Measurements from ENCODE around the gene LRRC75B. TPM values are rescaled to one million over a fixed set of nuclear protein-coding genes. Genes with fewer than 3 reads are reported as not detected.

The LRRC75B gene
- total RNA-seq (2011; cell fraction: chromatin; rRNA removed; ENCODE audit: low replicate concordance): 1.9 and 6.9 TPM in 2 replicates
- total RNA-seq (2011; cell fraction: nucleolus; rRNA removed): 5.9 and 6.5 TPM in 2 replicates
- total RNA-seq (2011; cell fraction: nucleoplasm; rRNA removed): 3.1 and 5.1 TPM in 2 replicates
- 1.8 and 1.9 TPM in 2 replicates for total RNA-seq (2014; rRNA removed)
- 0.29 and 0.44 TPM in 2 replicates for total RNA-seq (2014; rRNA removed; fragmentation: Illumina TruSeq; extraction: Trizol)
- 0.45 and 0.51 TPM in 2 replicates for total RNA-seq (2015; rRNA removed; fragmentation: Illumina TruSeq; extraction: Trizol)
- total RNA-seq (2021): 1.1 and 1.4 TPM in 2 replicates
- polyA plus RNA-seq (2011; rRNA removed): 2.2 and 2.8 TPM in 2 replicates
- 3.5 and 4.5 TPM in 2 replicates for polyA plus RNA-seq (2011; cell fraction: cytosol; rRNA removed)
- 16.6 and 22.0 TPM in 2 replicates for polyA plus RNA-seq (2011; cell fraction: nucleus; rRNA removed)
- 0.92 and 3.8 TPM in 2 replicates for polyA plus RNA-seq (2012)
- 0.62 and 0.84 TPM in 2 replicates for polyA plus RNA-seq (2014; fragmentation: Illumina TruSeq; extraction: Trizol)
- under 1 TPM in 1 of 2 experiments, not detected in 1; 0.10 TPM for polyA plus RNA-seq (2014; fragmentation: Nextera tagmentation; extraction: Ambion mirVana)
- 1.7 and 2.8 TPM in 2 replicates for polyA plus RNA-seq (2014; rRNA removed)
- 0.35 and 0.42 TPM in 2 replicates for polyA minus RNA-seq (2011; rRNA and poly(A)+ RNA removed)
- 0.48 and 0.73 TPM in 2 replicates for polyA minus RNA-seq (2011; cell fraction: cytosol; rRNA and poly(A)+ RNA removed)
- polyA minus RNA-seq (2011; cell fraction: nucleus; rRNA and poly(A)+ RNA removed): 1.3 TPM in 2 replicates
- Bru-seq, nascent RNA: percentile 42 among the genes with signal in this experiment
- percentile 32 among the genes with signal in this experiment for BruChase-seq, experiment 1, labeled RNA remaining after a 2-hour chase
- percentile 28 among the genes with signal in this experiment for BruChase-seq, experiment 2, labeled RNA remaining after a 6-hour chase
- long read RNA-seq, experiment 1, partial matches to known transcripts: 1 of 4 reads
- long read RNA-seq, experiment 1, other reads (novel, unspliced or antisense): 1 of 4 reads
- long read RNA-seq, experiment 2, partial matches to known transcripts: 0 of 2 reads
- long read RNA-seq, experiment 2, other reads (novel, unspliced or antisense): 0 of 2 reads
- long read RNA-seq, experiment 3: 0 reads

- ChIA-PET CTCF (ENCODE audit: low intra/inter-chr PET ratio) (no interaction called here), POLR2A (interaction anchor here (1.0 to 1.8 kb wide), 2 partner anchors 10 to 11 kb away, joined by 3 to 4 read pairs; partner anchors contain the start of gene GGT1)
- ATAC-seq (peak; percentile 95), FAIRE-seq (peak; percentile 29), DNase-seq (ENCODE audit: extremely low read depth in 1 of 4, low spot score in 3 of 4) (peak; percentile 70 to 82 (median 80))
- Histone ChIP-seq H3K36me3 (ENCODE audit: control insufficient read depth, insufficient read depth, low read length) (no peaks in the 10 kb centered on the region), H3K79me2 (ENCODE audit: control insufficient read depth, insufficient read depth, low read length) (no peaks in the 10 kb centered on the region), H3K9me1 (ENCODE audit: control insufficient read depth, insufficient read depth, low read length) (no peaks in the 10 kb centered on the region), H3K4me3 (peak within 1 kb of the TSS; percentile 44), H3K4me1 (replicated peaks in 1 of 2; ENCODE audit: control insufficient read depth in 2 of 2, insufficient read depth in 2 of 2, low read length in 2 of 2) (peaks cover 0 to 22% of the 10 kb centered on the region in 2 experiments; a peak in 2 of 5 replicates), H3K4me2 (ENCODE audit: insufficient read depth, low read length) (peak within 1 kb of the TSS; percentile 66), H2AFZ (ENCODE audit: low read depth, low read length) (peak within 1 kb of the TSS; percentile 72; the same call in 1 of the 2 replicates), H3K9ac (ENCODE audit: insufficient read depth in 1 of 2, low read depth in 2 of 2, low read length in 2 of 2) (peak within 1 kb of the TSS; percentile 49 to 89; a peak in 3 of 4 replicates), H4K20me1 (replicated peaks; ENCODE audit: control insufficient read depth, insufficient read depth, low read length) (no peaks in the 10 kb centered on the region), H3K27ac (ENCODE audit: extremely low read depth, low read depth, low read length) (peak within 1 kb of the TSS; percentile 48; the same call in 1 of the 3 replicates), H3K9me3 (replicated peaks; ENCODE audit: control insufficient read depth, insufficient read depth, low read depth, low read length) (no peaks in the 10 kb centered on the region), H3K27me3 (ENCODE audit: control insufficient read depth in 2 of 2, insufficient read depth in 2 of 2, low read length in 2 of 2) (no peaks in the 10 kb centered on the region)
- 27% methylated on average over 20 of the region's 72 CpGs for WGBS (ENCODE audit: insufficient coverage, low coverage, missing lambda C conversion rate)
- in situ Hi-C loops (cut with MboI) (no loop called here), intact Hi-C loops (cut with micrococcal nuclease) (no loop called here)
- BruUV-seq (replicated peaks): no TSS peak
- peak; percentile 26 for TF ChIP-seq TAF1 (IDR thresholded peaks at IDR 0.05; ENCODE audit: control insufficient read depth, extremely low read depth, insufficient read depth, low read length, severe bottlenecking)
- TF ChIP-seq PHF8 (IDR thresholded peaks at IDR 0.05; ENCODE audit: borderline replicate concordance, low read length): peak; percentile 49; the same call in 1 of the 2 replicates
- no peak for TF ChIP-seq MXI1 (IDR thresholded peaks at IDR 0.05; ENCODE audit: low read depth, low read length)
- peak; percentile 60 for TF ChIP-seq HNRNPLL (IDR thresholded peaks at IDR 0.05; ENCODE audit: low read depth, low read length, poor library complexity, severe bottlenecking)
- peak; percentile 68; the same call in 1 of the 2 replicates for TF ChIP-seq ZNF740 (CRISPR knock-in tag; IDR thresholded peaks at IDR 0.05)
- no peak for TF ChIP-seq ZNF740 (tag; IDR thresholded peaks at IDR 0.05)
- no peak for TF ChIP-seq PPARD (CRISPR knock-in tag; IDR thresholded peaks at IDR 0.05)
- peak; percentile 43; the same call in 1 of the 2 replicates for TF ChIP-seq ZBTB7A (IDR thresholded peaks at IDR 0.05; ENCODE audit: borderline replicate concordance, control insufficient read depth, low read depth, low read length)
- no peak for TF ChIP-seq POLR2H (tag; IDR thresholded peaks at IDR 0.05; ENCODE audit: low read depth)
- no peak for TF ChIP-seq RBM14 (IDR thresholded peaks at IDR 0.05; ENCODE audit: borderline replicate concordance, insufficient read depth, low read depth, low read length)
- TF ChIP-seq CREB3L1 (IDR thresholded peaks at IDR 0.05; ENCODE audit: borderline replicate concordance, low read depth): peak; percentile 32; the same call in 1 of the 2 replicates
- TF ChIP-seq ZFP30 (CRISPR knock-in tag; IDR thresholded peaks at IDR 0.05; ENCODE audit: borderline replicate concordance): no peak
- TF ChIP-seq POLR2A (conservative IDR thresholded peaks at IDR 0.05): peak; percentile 51; the same call in 1 of the 2 replicates
- TF ChIP-seq RBM39 (optimal IDR thresholded peaks at IDR 0.05; ENCODE audit: low read depth, low read length): no peak
Observed at GRCh38 chr22:24592851-24593558, at the start of gene LRRC75B. Gene LRRC75B, minus strand, starts transcription at chr22:24593073. Its CDS starts 34 bp downstream, at chr22:24593039.
